H9 (cell line): ENCODE data around the gene TAF1C. TPM values are rescaled to one million over a fixed set of nuclear protein-coding genes. Genes with fewer than 3 reads are reported as not detected.
A peak's percentile ranks its signal among the peaks of the same experiment; 100 is the strongest.

Experiments
- DNase-seq: peaks from one replicate; pipeline ENCODE4 v3.0.0-alpha.2; 2017
- H2AFZ ChIP-seq: one replicate; pipeline ENCODE4 v1.6.1; 2013; ENCODE audit warnings: mild to moderate bottlenecking, low read length, control low read depth, moderate library complexity
- H2AK5ac ChIP-seq: 2 replicates; pipeline ENCODE4 v1.6.1; 2013; ENCODE audit warnings: low read length, control low read depth, mixed read lengths; ENCODE audit not compliant: insufficient read length
- H2BK120ac ChIP-seq: one replicate; pipeline ENCODE4 v1.6.1; 2013; ENCODE audit warnings: low read depth, mild to moderate bottlenecking, low read length, control low read depth, inconsistent platforms; ENCODE audit not compliant: poor library complexity, severe bottlenecking
- H2BK12ac ChIP-seq: 2 replicates; pipeline ENCODE4 v1.6.1; 2013; ENCODE audit warnings: low read length, control low read depth, mixed read lengths, low read depth; ENCODE audit not compliant: insufficient read length
- H2BK15ac ChIP-seq: 2 replicates; pipeline ENCODE4 v1.6.1; 2013; ENCODE audit warnings: low read depth, low read length, control low read depth
- H2BK20ac ChIP-seq: one replicate; pipeline ENCODE4 v1.6.1; 2013; ENCODE audit warnings: low read depth, mild to moderate bottlenecking, low read length, control low read depth, inconsistent platforms; ENCODE audit not compliant: poor library complexity, severe bottlenecking
- H2BK5ac ChIP-seq: 2 replicates; pipeline ENCODE4 v1.6.1; 2013; ENCODE audit warnings: low read length, control low read depth, mixed read lengths; ENCODE audit not compliant: insufficient read length
- H3K14ac ChIP-seq: 2 replicates; pipeline ENCODE4 v1.6.1; 2013; ENCODE audit warnings: low read length, control low read depth; ENCODE audit not compliant: insufficient read depth
- H3K18ac ChIP-seq: 2 replicates; pipeline ENCODE4 v1.6.1; 2013; ENCODE audit warnings: low read depth, mild to moderate bottlenecking, mixed read lengths, low read length, control low read depth; ENCODE audit not compliant: insufficient read length
- H3K23ac ChIP-seq: 2 replicates; pipeline ENCODE4 v1.6.1; 2013; ENCODE audit warnings: low read length, control low read depth, mixed read lengths, low read depth; ENCODE audit not compliant: insufficient read length
- H3K23me2 ChIP-seq: 2 replicates; pipeline ENCODE4 v1.6.1; 2013; ENCODE audit warnings: low read depth, mild to moderate bottlenecking, mixed read lengths, low read length, control low read depth; ENCODE audit not compliant: insufficient read length, poor library complexity, severe bottlenecking
- H3K27ac ChIP-seq: 2 replicates; pipeline ENCODE4 v1.5.1; 2013; ENCODE audit warnings: low read length, control low read depth, mixed read lengths, low read depth; ENCODE audit not compliant: insufficient read length
- H3K27me3 ChIP-seq: 2 replicates; pipeline ENCODE4 v1.6.1; 2013; ENCODE audit warnings: low read length, control low read depth, inconsistent platforms; ENCODE audit not compliant: insufficient read depth
- H3K4ac ChIP-seq: 2 replicates; pipeline ENCODE4 v1.6.1; 2013; ENCODE audit warnings: low read depth, mild to moderate bottlenecking, control low read depth, inconsistent platforms, low read length, moderate library complexity
- H3K4me1 ChIP-seq: 2 replicates; pipeline ENCODE4 v1.6.1; 2013; ENCODE audit warnings: low read length, control low read depth, inconsistent platforms; ENCODE audit not compliant: insufficient read depth
- H3K4me2 ChIP-seq: 2 replicates; pipeline ENCODE4 v1.6.1; 2013; ENCODE audit warnings: low read length, control low read depth, mixed read lengths; ENCODE audit not compliant: insufficient read length, insufficient read depth
- H3K56ac ChIP-seq: 2 replicates; pipeline ENCODE4 v1.6.1; 2013; ENCODE audit warnings: low read depth, mild to moderate bottlenecking, mixed read lengths, low read length, control low read depth; ENCODE audit not compliant: insufficient read length
- H3K79me1 ChIP-seq: 2 replicates; pipeline ENCODE4 v1.6.1; 2013; ENCODE audit warnings: low read depth, mild to moderate bottlenecking, moderate library complexity, low read length, control low read depth, inconsistent platforms; ENCODE audit not compliant: insufficient read depth, poor library complexity, severe bottlenecking
- H3K79me2 ChIP-seq: 2 replicates; pipeline ENCODE4 v1.6.1; 2013; ENCODE audit warnings: low read length, control low read depth, inconsistent platforms; ENCODE audit not compliant: insufficient read depth
- H3K9ac ChIP-seq: 2 replicates; pipeline ENCODE4 v1.6.1; 2013; ENCODE audit warnings: low read length, control low read depth, mixed read lengths; ENCODE audit not compliant: insufficient read length; ENCODE audit errors: extremely low read depth
- H3K9me3 ChIP-seq: one replicate; pipeline ENCODE4 v1.6.1; 2013; ENCODE audit warnings: low read depth, low read length, inconsistent platforms; ENCODE audit not compliant: control insufficient read depth
- H3T11ph ChIP-seq: one replicate; pipeline ENCODE4 v1.6.1; 2013; ENCODE audit warnings: mild to moderate bottlenecking, low read length, control low read depth, inconsistent platforms
- H4K20me1 ChIP-seq: one replicate; pipeline ENCODE4 v1.6.1; 2013; ENCODE audit not compliant: control insufficient read depth, insufficient read length, insufficient read depth
- H4K5ac ChIP-seq: 2 replicates; pipeline ENCODE4 v1.6.1; 2013; ENCODE audit warnings: low read depth, mild to moderate bottlenecking, mixed read lengths, low read length, control low read depth; ENCODE audit not compliant: insufficient read length
- H4K8ac ChIP-seq: replicated peaks from 2 replicates; pipeline ENCODE4 v1.6.1; 2013; ENCODE audit warnings: low read length, control low read depth, mixed read lengths, low read depth; ENCODE audit not compliant: insufficient read length
- H4K91ac ChIP-seq: 2 replicates; pipeline ENCODE4 v1.6.1; 2013; ENCODE audit warnings: low read depth, mild to moderate bottlenecking, moderate library complexity, mixed read lengths, low read length, control low read depth; ENCODE audit not compliant: insufficient read length
- H3K27ac Mint-ChIP-seq, 3 experiments: 2 replicates in 2 of 3; 3 replicates in 1 of 3; pipeline ENCODE4 v1.8.0; 2020 to 2021; ENCODE audit warnings: mixed read lengths in 3 of 3, mild to moderate bottlenecking in 1 of 3, moderate library complexity in 1 of 3
- H3K27me3 Mint-ChIP-seq: 2 replicates; pipeline ENCODE4 v1.8.0; 2021; ENCODE audit warnings: low read depth, mild to moderate bottlenecking, moderate library complexity, mixed read lengths
- H3K36me3 Mint-ChIP-seq, 3 experiments: 2 replicates in 2 of 3; 3 replicates in 1 of 3; pipeline ENCODE4 v1.8.0; 2020 to 2021; ENCODE audit warnings: low read depth in 3 of 3, mixed read lengths in 3 of 3; ENCODE audit not compliant: insufficient read depth in 1 of 3
- H3K4me1 Mint-ChIP-seq, 2 experiments: 2 replicates each; pipeline ENCODE4 v1.8.0; 2020; ENCODE audit warnings: mixed read lengths in 2 of 2
- H3K4me3 Mint-ChIP-seq, 2 experiments: 2 replicates in 1 of 2; 3 replicates in 1 of 2; pipeline ENCODE4 v1.8.0; 2020 to 2021; ENCODE audit warnings: mild to moderate bottlenecking in 2 of 2, mixed read lengths in 2 of 2, moderate library complexity in 1 of 2
- H3K9me3 Mint-ChIP-seq, 2 experiments: 2 replicates in 1 of 2; 3 replicates in 1 of 2; pipeline ENCODE4 v1.8.0; 2020; ENCODE audit warnings: mild to moderate bottlenecking in 2 of 2, mixed read lengths in 2 of 2, moderate library complexity in 1 of 2
- CTCF ChIP-seq: fragments of 200-600 bp; sonication (generic); conservative IDR thresholded peaks from 3 replicates; pipeline ENCODE4 v1.8.0; 2021; ENCODE audit warnings: antibody characterized with exemption, mild to moderate bottlenecking
- WGBS: extraction: QIAGEN DNeasy Blood & Tissue Kit; methylation state at CpG from one replicate; pipeline ENCODE4 v1.1.7; 2013; ENCODE audit warnings: missing lambda C conversion rate, low lambda C conversion rate, mixed read lengths; ENCODE audit not compliant: insufficient read length; ENCODE audit errors: extremely low coverage; 5-methylcytosine and 5-hydroxymethylcytosine counted together
- total RNA-seq: library from RNA; stranded (reverse); gene quantifications from 2 replicates; pipeline ENCODE4 v1.2.1, GENCODE V29; 2021

The TAF1C gene
- total RNA-seq, 1 experiment from 2014 or later = 78.6 TPM

GRCh38 chr16:84214451-84215066, 27.7 kb upstream of the TAF1C start:
- H3K56ac ChIP-seq = no peak overlapping the region
- no peak overlapping the region for H2BK5ac ChIP-seq
- no peaks in the 10 kb centered on the region for H3K79me2 ChIP-seq
- Mint-ChIP-seq H3K4me1 (peaks cover 15 to 20% of the 10 kb centered on the region in 2 experiments), H3K36me3 (no peaks in the 10 kb centered on the region), H3K9me3 (no peaks in the 10 kb centered on the region), H3K4me3 (no peak overlapping the region), H3K27ac (peak overlapping the region in 1 of 3 experiments; percentile 62; a peak in 2 of 7 replicates), H3K27me3 (peaks cover 6% of the 10 kb centered on the region; the same call in 1 of the 2 replicates)
- no peak overlapping the region for H3K4ac ChIP-seq
- H2AFZ ChIP-seq = no peak overlapping the region
- no CpG with 5 or more reads among the region's 15 CpGs for WGBS
- H2BK20ac ChIP-seq = no peak overlapping the region
- no peak overlapping the region for H2AK5ac ChIP-seq
- no peak overlapping the region for H3K18ac ChIP-seq
- no peak overlapping the region for H3K27ac ChIP-seq
- H3K23me2 ChIP-seq = no peaks in the 10 kb centered on the region
- TF ChIP-seq CTCF = no peak
- H3K27me3 ChIP-seq = no peaks in the 10 kb centered on the region; the same call in 1 of the 2 replicates
- H4K20me1 ChIP-seq = no peaks in the 10 kb centered on the region
- H3K4me2 ChIP-seq = no peak overlapping the region
- no peak overlapping the region for H2BK12ac ChIP-seq
- no peak overlapping the region for H3K9ac ChIP-seq
- no peak overlapping the region for H3T11ph ChIP-seq
- no peak for DNase-seq
- no peak overlapping the region for H2BK120ac ChIP-seq
- no peak overlapping the region for H4K91ac ChIP-seq
- H2BK15ac ChIP-seq = no peak overlapping the region
- H3K4me1 ChIP-seq = no peaks in the 10 kb centered on the region
- no peak overlapping the region for H3K23ac ChIP-seq
- H3K14ac ChIP-seq = no peak overlapping the region
- no peak overlapping the region for H4K8ac ChIP-seq
- H4K5ac ChIP-seq = no peak overlapping the region
- no peaks in the 10 kb centered on the region for H3K9me3 ChIP-seq
- H3K79me1 ChIP-seq = no peaks in the 10 kb centered on the region
